DLD1 (cell line): ENCODE results near the gene RFTN1.

Source experiments
- in situ Hi-C: cut with HindIII; loops from 2 replicates; pipeline ENCODE4 v1.10.0; 2017; ENCODE audit warnings: low sequenced_read_pairs

Gene RFTN1

DNA sequence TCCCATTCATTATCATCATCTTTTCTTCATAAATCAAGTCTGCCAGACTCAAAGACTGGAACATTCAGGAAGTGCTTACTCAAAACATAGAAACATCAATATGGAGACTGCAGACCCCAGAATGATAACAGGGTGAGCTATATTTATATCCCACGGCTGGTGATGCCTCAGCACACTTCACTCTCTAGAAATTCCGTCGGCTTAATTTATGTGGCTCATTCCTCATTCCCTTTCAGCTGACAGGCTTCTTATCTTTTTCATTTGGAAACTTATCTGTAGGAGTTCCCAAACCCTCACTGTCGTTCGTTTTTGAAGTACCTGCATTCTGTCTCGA lies 45.5 kb downstream of the RFTN1 start:
- in situ Hi-C loops, result no loop called here

GRCh38 chr3:16467393-16467792 lies 46.1 kb downstream of the RFTN1 start:
- in situ Hi-C loops, result no loop called here

- in situ Hi-C loops, result no loop called here
Measured at GRCh38 chr3:16466822-16467221, 46.7 kb downstream of the RFTN1 start.

- in situ Hi-C loops, result no loop called here
Measured at GRCh38 chr3:16464511-16465148, 48.9 kb downstream of the RFTN1 start.

GRCh38 chr3:16463914-16464313 lies 49.6 kb downstream of the RFTN1 start:
- in situ Hi-C loops, result no loop called here

- in situ Hi-C loops, result no loop called here
Measured at GRCh38 chr3:16463119-16463518, 50.4 kb downstream of the RFTN1 start.

DNA sequence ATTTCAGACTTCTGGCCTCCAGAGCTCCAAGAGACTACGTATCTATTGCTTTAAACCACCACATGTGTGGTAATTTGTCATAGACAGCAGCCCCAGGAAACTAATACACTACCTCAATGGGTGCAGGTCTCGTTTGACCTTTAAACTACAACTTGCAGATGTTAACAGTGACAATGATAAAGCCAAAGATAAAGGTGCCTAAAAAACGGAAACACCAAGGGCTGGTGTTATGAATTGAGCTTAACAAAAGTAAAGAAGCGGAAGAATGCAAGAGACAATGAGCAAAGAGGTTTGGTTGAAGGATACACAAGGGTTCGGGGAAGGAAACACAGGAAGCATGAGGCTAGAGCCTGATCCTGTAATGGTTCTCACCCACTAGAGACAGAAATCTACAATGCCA lies 50.8 kb downstream of the RFTN1 start:
- in situ Hi-C loops, result no loop called here

DNA sequence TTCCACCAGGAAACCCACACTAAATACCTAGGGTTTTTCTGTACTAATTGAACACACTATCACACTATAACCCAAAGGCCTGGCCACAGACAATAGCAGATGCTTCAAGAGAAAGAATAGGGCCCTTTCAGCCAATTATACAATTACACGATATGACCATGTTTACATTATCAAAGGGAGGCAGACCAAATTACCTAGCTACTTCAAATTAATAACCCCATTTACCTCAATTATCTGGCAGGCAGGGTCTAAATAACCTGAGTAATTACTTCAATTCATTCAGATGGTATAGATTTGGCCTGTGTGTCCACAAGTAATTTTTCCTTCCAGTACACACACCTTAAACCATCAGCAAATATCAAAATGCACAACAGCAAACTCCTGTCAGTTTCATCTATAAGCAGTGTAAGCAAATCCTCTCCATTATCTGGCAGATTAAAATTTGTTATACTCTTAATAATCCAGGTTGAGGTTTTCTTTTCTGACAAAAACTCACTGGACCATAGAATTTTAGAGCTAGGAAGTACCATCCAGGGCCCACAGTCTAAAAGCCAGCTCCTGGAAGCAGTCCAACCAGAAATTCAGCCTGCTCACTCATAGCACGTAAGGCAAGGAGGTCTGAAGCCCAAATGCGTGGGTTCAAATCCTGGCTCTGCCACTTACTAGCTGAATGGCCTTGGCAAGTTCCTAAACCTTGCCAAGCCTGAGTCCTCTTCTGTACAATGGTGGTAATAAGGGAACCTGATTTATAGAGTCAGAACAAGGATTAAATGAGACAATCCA lies 51.8 kb downstream of the RFTN1 start:
- in situ Hi-C loops, result no loop called here

- in situ Hi-C loops, result no loop called here
Measured at GRCh38 chr3:16460886-16461285, 52.6 kb downstream of the RFTN1 start.

GRCh38 chr3:16460273-16460672 lies 53.2 kb downstream of the RFTN1 start:
- in situ Hi-C loops, result no loop called here

GRCh38 chr3:16456784-16457415 lies 56.6 kb downstream of the RFTN1 start:
- in situ Hi-C loops, result no loop called here

GRCh38 chr3:16455966-16456365 lies 57.5 kb downstream of the RFTN1 start:
- in situ Hi-C loops, result no loop called here

- in situ Hi-C loops, result no loop called here
Measured at GRCh38 chr3:16455001-16455400, 58.5 kb downstream of the RFTN1 start.

DNA sequence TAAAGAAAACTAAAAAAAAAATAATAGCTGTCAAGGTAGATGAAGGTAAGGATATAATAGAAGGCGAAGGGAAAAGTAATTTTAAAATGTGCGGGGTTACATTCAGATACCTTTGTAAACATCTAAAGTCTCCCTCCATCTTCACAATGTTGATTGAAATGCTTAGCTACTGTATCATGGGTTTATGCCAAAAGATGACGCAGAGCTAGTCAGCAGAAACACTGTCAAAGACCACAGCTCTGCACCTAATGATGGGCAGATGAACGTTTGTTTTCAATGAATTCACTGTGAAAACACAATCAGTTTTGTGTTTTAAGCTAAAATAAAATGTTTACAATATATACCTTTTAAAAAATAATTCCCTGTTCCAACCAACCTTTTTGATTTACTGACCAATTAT lies 61.2 kb downstream of the RFTN1 start:
- in situ Hi-C loops, result no loop called here

DNA sequence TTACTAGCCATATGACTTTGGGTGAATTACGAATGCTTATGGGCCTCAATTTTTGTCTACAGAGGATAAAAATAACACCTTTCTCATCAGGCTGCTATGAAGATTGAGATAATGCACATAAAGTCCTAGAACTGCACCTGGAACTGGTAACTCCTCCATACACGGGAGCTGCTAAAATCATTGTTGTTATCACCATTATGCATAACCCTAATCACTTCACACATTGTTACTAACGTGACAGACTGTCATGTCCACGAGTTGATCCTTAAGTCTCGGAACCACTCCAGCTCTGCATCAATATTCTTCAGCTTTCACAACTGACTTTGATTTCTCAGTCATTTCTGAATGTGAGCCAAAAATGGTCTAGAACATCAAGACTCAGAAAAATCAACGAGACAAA lies 64.1 kb downstream of the RFTN1 start:
- in situ Hi-C loops, result no loop called here

DNA sequence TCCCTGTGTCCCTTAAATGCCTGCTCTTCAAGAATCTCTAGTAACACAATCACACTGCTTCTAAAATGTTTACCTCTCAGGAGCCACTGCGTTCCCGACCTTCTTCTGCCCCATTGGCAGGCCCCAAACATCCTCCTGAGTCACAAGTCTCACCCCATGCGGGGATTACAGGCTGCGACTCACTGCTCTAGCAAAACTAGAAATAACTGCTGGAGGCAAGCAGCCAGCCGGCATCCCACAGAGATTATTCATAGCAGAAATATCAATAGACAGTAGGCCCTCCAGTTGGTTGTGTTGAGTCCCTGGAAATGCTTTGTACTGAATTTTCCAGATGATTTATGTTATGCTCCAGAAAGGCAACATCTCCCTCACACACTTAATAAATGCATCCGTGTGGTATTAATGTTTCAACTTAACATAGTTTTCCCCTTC lies 64.8 kb downstream of the RFTN1 start:
- in situ Hi-C loops, result no loop called here

GRCh38 chr3:16447135-16447534 lies 66.4 kb downstream of the RFTN1 start:
- in situ Hi-C loops, result no loop called here

DNA sequence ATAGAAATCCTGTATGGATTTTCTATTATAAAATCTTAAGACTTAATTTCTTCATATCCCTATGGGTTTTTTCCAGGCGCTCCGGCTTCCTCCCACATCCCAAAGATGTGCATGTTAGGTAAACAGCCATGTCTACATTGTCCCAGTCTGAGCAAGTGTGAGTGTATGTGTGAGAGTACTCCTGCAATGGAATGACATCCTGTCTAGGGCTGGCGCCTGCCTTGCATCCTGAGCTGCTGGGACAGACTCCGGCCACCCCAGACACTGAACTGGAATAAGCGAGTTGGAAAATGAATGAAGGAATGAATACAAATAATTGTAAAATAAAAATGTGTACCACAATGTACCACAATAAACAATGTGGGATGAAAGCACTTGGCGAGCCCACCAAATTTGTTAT lies 69.2 kb downstream of the RFTN1 start:
- in situ Hi-C loops, result no loop called here

- in situ Hi-C loops, result no loop called here
Measured at GRCh38 chr3:16442730-16443129, 70.8 kb downstream of the RFTN1 start.

GRCh38 chr3:16441371-16441875 lies 72.1 kb downstream of the RFTN1 start:
- in situ Hi-C loops, result no loop called here

DNA sequence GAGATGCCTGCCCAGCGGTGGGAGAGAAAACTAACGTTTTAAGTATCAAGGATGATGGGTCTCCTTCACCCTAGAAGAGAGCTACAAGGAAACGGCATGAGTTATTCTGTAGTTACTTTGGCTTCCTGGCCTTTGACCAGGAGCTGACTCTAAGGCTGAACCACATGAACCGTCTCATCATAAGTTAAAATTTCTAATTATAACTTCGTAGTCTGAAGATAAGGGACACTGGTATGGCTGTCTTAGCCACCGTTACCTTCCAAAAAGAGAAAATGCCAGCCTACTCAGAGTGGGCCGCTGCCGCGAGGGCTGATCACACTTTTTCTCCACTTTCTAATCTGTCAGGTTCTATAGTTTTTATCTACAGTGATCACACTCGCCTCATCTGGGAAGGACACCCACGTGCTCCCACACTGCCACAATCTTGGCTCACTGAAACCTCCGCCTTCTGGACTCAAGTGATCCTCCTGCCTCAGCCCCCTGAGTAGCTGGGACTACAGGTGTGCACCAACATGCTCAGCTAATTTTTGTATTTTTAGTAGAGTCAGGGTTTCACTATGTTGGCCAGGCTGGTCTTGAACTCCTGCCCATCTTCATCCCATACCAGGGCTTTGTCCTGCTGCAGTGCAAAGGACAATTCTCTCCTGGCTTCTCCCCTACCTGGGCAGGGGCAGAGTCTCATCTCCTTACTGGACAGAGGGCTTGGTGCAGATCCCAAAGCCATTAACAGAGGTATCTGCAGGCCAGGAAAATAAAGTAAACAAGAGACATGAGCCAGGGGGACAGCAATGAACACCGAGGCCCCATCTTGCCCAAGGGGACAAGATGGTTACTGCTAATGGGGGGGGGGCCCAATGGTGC lies 73.4 kb downstream of the RFTN1 start:
- in situ Hi-C loops, result no loop called here
